ENCODE results near the gene ACADL. TPM values are rescaled to one million over a fixed set of nuclear protein-coding genes. Genes with fewer than 3 reads are reported as not detected.

The ACADL gene
- total and polyA plus RNA-seq, 2 experiments from 2014 or later, result 0.45 to 0.49 TPM

DNA sequence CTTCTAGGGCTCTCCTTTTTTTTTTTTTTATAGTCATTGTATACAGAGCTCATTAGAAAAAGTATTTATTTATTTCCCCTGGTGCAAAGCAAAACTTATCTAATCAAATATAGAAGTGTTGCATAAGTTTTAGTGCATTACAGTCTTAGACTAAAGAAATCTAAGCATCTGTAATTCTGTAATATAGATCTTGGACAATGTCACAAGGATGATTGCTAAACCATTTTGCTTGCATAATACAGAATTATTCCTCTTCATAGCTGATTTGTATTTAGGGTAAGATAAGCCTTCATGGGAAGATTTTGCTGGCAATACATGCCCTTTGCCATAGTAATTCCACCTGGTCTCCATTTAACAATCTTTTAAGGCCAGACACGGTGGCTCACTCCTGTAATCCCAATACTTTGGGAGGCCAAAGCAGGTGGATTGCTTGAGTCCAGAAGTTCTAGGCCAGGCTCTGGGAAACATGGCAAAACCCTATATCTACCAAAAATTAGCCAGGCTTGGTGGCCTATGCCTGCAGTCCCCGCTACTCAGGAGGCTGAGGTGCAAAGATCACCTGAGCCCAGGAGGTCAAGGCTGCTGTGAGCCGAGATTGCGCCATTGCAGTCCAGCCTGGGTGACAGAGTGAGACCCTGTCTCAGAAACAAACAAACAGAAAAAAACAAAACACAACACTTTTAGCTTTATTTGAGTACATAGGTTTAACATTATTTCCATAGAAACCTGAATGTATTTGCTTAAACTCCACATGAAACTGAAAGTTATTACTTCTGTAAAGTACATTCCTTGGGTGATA is 2.2 kb upstream of the ACADL start:
- H3K4me3 ChIP-seq, result no peak overlapping the region
- peaks cover 41% of the 10 kb centered on the region for H3K27me3 ChIP-seq
- H3K4me1 ChIP-seq (ENCODE audit: low read depth), result peaks cover 6% of the 10 kb centered on the region
- no peak overlapping the region for H3K27ac ChIP-seq
- H3K9me3 ChIP-seq (ENCODE audit: low read depth), result no peaks in the 10 kb centered on the region
- H3K36me3 ChIP-seq, result no peaks in the 10 kb centered on the region
- TF ChIP-seq, protein P1, sequence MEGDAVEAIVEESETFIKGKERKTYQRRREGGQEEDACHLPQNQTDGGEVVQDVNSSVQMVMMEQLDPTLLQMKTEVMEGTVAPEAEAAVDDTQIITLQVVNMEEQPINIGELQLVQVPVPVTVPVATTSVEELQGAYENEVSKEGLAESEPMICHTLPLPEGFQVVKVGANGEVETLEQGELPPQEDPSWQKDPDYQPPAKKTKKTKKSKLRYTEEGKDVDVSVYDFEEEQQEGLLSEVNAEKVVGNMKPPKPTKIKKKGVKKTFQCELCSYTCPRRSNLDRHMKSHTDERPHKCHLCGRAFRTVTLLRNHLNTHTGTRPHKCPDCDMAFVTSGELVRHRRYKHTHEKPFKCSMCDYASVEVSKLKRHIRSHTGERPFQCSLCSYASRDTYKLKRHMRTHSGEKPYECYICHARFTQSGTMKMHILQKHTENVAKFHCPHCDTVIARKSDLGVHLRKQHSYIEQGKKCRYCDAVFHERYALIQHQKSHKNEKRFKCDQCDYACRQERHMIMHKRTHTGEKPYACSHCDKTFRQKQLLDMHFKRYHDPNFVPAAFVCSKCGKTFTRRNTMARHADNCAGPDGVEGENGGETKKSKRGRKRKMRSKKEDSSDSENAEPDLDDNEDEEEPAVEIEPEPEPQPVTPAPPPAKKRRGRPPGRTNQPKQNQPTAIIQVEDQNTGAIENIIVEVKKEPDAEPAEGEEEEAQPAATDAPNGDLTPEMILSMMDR (IDR thresholded peaks at IDR 0.05; ENCODE audit: low read depth, low read length), result no peak
- no peak for DNase-seq (ENCODE audit: low read depth in 1 of 2, low spot score in 1 of 2)

GRCh38 chr2:210226223-210226622 is 976 bp upstream of the ACADL start:
- Histone ChIP-seq H3K36me3 (no peaks in the 10 kb centered on the region), H3K4me1 (ENCODE audit: low read depth) (peaks cover 6% of the 10 kb centered on the region), H3K9me3 (ENCODE audit: low read depth) (no peaks in the 10 kb centered on the region), H3K27me3 (peaks cover 44% of the 10 kb centered on the region), H3K4me3 (no peak overlapping the region), H3K27ac (no peak overlapping the region)
- no peak for DNase-seq (ENCODE audit: low read depth in 1 of 2, low spot score in 1 of 2)
- TF ChIP-seq, protein P1 (IDR thresholded peaks at IDR 0.05; ENCODE audit: low read depth, low read length), result no peak

DNA sequence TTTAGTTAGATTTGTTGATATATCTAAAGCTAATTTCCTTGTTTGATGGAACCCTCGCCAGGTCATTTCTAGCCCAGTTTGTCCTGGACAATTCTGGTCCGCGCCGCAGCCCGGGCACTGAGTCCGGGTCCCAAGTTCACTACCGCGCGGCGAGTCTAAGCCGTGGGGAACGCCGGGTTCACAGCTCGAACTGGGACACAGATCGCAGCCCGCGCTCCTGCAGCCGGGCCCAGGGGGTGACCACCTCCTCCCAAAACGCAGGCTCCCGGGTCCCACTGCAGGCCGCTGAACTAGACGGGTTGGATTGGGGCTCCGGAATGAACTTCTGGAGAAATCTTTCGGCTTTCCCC is 681 bp downstream of the ACADL start:
- no peak overlapping the region for H3K27ac ChIP-seq

GRCh38 chr2:210215120-210215519 is 10.1 kb downstream of the ACADL start:
- Histone ChIP-seq H3K36me3 (no peaks in the 10 kb centered on the region), H3K27ac (no peak overlapping the region), H3K9me3 (ENCODE audit: low read depth) (no peaks in the 10 kb centered on the region), H3K4me1 (ENCODE audit: low read depth) (no peaks in the 10 kb centered on the region), H3K27me3 (no peaks in the 10 kb centered on the region), H3K4me3 (no peak overlapping the region)
- DNase-seq (ENCODE audit: low read depth in 1 of 2, low spot score in 1 of 2), result no peak
- TF ChIP-seq, protein P1 (IDR thresholded peaks at IDR 0.05; ENCODE audit: low read depth, low read length), result no peak

More for the DNA sequence above, 681 bp downstream of the ACADL start:
- Histone ChIP-seq H3K4me3 (peak overlapping the region; percentile 56), H3K4me1 (ENCODE audit: low read depth) (peaks cover 6% of the 10 kb centered on the region), H3K27me3 (peaks cover 48% of the 10 kb centered on the region), H3K9me3 (ENCODE audit: low read depth) (no peaks in the 10 kb centered on the region), H3K36me3 (no peaks in the 10 kb centered on the region)
- TF ChIP-seq, protein P1 (IDR thresholded peaks at IDR 0.05; ENCODE audit: low read depth, low read length), result no peak
- peak in 1 of 2 donors; percentile 17 for DNase-seq (ENCODE audit: low read depth in 1 of 2, low spot score in 1 of 2)

DNA sequence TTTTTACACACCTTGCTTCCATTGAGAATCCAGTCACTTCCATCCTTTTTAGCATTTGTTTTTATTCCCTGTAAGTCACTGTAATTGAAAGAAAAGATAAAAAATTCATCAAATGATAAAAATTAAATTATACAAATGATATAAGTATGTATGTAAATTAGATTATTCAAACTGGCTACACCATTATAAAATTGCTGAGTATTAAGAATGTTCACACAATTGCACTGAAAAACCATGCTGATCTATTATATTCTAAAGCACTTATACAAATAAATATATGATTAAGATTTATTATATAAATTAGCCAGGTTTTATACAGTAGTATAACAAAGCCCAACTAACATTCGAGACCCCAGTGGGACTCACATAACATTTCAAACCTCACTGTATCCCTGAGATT is 15.1 kb downstream of the ACADL start:
- no peak for DNase-seq (ENCODE audit: low read depth in 1 of 2, low spot score in 1 of 2)
- TF ChIP-seq, protein P1 (IDR thresholded peaks at IDR 0.05; ENCODE audit: low read depth, low read length), result no peak
- no peak overlapping the region for H3K27ac ChIP-seq
- no peaks in the 10 kb centered on the region for H3K27me3 ChIP-seq
- no peaks in the 10 kb centered on the region for H3K9me3 ChIP-seq (ENCODE audit: low read depth)
- no peaks in the 10 kb centered on the region for H3K36me3 ChIP-seq
- no peaks in the 10 kb centered on the region for H3K4me1 ChIP-seq (ENCODE audit: low read depth)
- no peak overlapping the region for H3K4me3 ChIP-seq

Measured in cardiac muscle cell (in vitro differentiated cells and primary cell).